Naive thymus-derived CD4-positive, alpha-beta T cell (primary cell): Measurements from ENCODE around the gene MYOM1. TPM values are rescaled to one million over a fixed set of nuclear protein-coding genes. Genes with fewer than 3 reads are reported as not detected.

ENCODE experiments used
- ATAC-seq: fragments of 150-1000 bp; cut with Tn5 transposase; 2 replicates; pipeline ENCODE4 v1.10.0; 2021; ENCODE audit warnings: mild to moderate bottlenecking, moderate library complexity
- CTCF ChIA-PET: fragments of 350-600 bp; sonication (Branson Sonifier 250); formaldehyde crosslinking; loops from one replicate; lab custom pipeline; 2021; ENCODE audit warnings: antibody characterized with exemption; lab: Charles Lee
- POLR2A ChIA-PET: fragments of 350-600 bp; sonication (Branson Sonifier 250); formaldehyde crosslinking; loops from one replicate; lab custom pipeline; 2021; ENCODE audit warnings: antibody characterized with exemption, inconsistent platforms; lab: Charles Lee
- DNase-seq, 9 donors: peaks; one replicate each; pipeline versions ENCODE4 v3.0.0 to v3.0.0-alpha.2; 2020 to 2022; ENCODE audit warnings: mixed read lengths in 1 of 9
- H3K27ac ChIP-seq: one replicate; pipeline ENCODE4 v1.7.0; 2013; ENCODE audit warnings: mild to moderate bottlenecking, low read depth, low read length, moderate library complexity
- H3K27me3 ChIP-seq, 2 donors: one replicate each; pipeline ENCODE4 v1.7.0; 2013; ENCODE audit warnings: low read length in 2 of 2, mild to moderate bottlenecking in 2 of 2, moderate library complexity in 2 of 2; ENCODE audit not compliant: control insufficient read depth in 2 of 2, insufficient read depth in 2 of 2
- H3K36me3 ChIP-seq, 3 experiments: 1 replicate in 2 of 3; 2 replicates in 1 of 3; pipeline ENCODE4 v1.7.0; 2013; ENCODE audit warnings: low read length in 3 of 3, mild to moderate bottlenecking in 3 of 3, moderate library complexity in 1 of 3; ENCODE audit not compliant: insufficient read depth in 3 of 3, control insufficient read depth in 2 of 3
- H3K4me1 ChIP-seq, 2 donors: one replicate each; pipeline ENCODE4 v1.7.0; 2013; ENCODE audit warnings: low read length in 2 of 2, mild to moderate bottlenecking in 2 of 2, moderate library complexity in 1 of 2; ENCODE audit not compliant: control insufficient read depth in 2 of 2, insufficient read depth in 2 of 2
- H3K4me3 ChIP-seq: 2 replicates; pipeline ENCODE4 v1.7.0; 2013; ENCODE audit warnings: mild to moderate bottlenecking, low read length
- H3K9me3 ChIP-seq, 3 experiments: 1 replicate in 2 of 3; 2 replicates in 1 of 3; pipeline ENCODE4 v1.7.0; 2013; ENCODE audit warnings: low read length in 3 of 3; ENCODE audit not compliant: control insufficient read depth in 2 of 3
- H3K27ac Mint-ChIP-seq, 9 donors: one replicate each; pipeline ENCODE4 v1.8.0; 2020 to 2022; ENCODE audit warnings: mixed read lengths in 9 of 9, mild to moderate bottlenecking in 8 of 9, moderate library complexity in 5 of 9, inconsistent platforms in 2 of 9
- H3K27me3 Mint-ChIP-seq, 5 donors: one replicate each; pipeline ENCODE4 v1.8.0; 2021 to 2022; ENCODE audit warnings: mixed read lengths in 5 of 5, mild to moderate bottlenecking in 1 of 5
- H3K36me3 Mint-ChIP-seq, 5 donors: one replicate each; pipeline ENCODE4 v1.8.0; 2020 to 2022; ENCODE audit warnings: mixed read lengths in 5 of 5, mild to moderate bottlenecking in 3 of 5, inconsistent platforms in 1 of 5
- H3K4me1 Mint-ChIP-seq, 7 donors: one replicate each; pipeline ENCODE4 v1.8.0; 2020 to 2022; ENCODE audit warnings: mixed read lengths in 7 of 7, mild to moderate bottlenecking in 3 of 7, inconsistent platforms in 1 of 7
- H3K4me3 Mint-ChIP-seq, 10 donors: one replicate each; pipeline ENCODE4 v1.8.0; 2020 to 2022; ENCODE audit warnings: mild to moderate bottlenecking in 10 of 10, mixed read lengths in 10 of 10, moderate library complexity in 6 of 10, inconsistent platforms in 2 of 10
- H3K9me3 Mint-ChIP-seq, 11 donors: one replicate each; pipeline ENCODE4 v1.8.0; 2020 to 2022; ENCODE audit warnings: mixed read lengths in 11 of 11, mild to moderate bottlenecking in 4 of 11, inconsistent platforms in 1 of 11, moderate library complexity in 1 of 11
- intact Hi-C, 2 donors: fragments of 100-400 bp; cut with micrococcal nuclease; formaldehyde crosslinking; loops; one replicate each; pipeline ENCODE4 v1.15.1; 2023
- polyA plus RNA-seq, 2 donors: library from polyadenylated mRNA; unstranded; fragments of 300-500 nt; fragmentation: Illumina TruSeq; gene quantifications; one replicate each; pipeline ENCODE4 v1.2.3, GENCODE V29; 2021
- total RNA-seq, 6 experiments: library from RNA in 5 of 6; stranded (reverse) in 5 of 6; gene quantifications; 1 replicate in 5 of 6; 2 replicates in 1 of 6; pipeline ENCODE4 v1.2.3 and lab custom pipeline; 2021 to 2026

The MYOM1 gene
- total and polyA plus RNA-seq, 7 experiments from 2014 or later, result 0.83 to 6.7 (median 1.9) TPM

DNA sequence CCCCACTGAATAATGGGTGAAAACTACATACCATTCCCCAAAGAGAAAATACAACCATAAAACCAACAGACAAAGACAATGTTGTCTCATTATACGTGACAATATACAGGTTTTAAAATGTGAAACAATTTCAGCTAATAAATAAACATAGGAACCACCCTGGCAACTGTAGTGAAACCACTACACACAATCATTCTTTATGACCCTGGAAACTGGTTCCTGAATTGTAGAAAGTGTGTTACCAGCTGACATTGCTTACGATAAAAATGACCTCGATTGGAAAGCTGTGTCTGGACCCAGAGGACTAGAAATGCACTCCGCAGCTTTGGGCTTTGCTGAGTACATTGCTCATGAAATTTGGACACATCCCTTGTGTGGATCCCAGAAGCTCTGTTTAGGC, 132.9 kb downstream of the MYOM1 start:
- Mint-ChIP-seq H3K27ac (no peak overlapping the region), H3K9me3 (no peaks in the 10 kb centered on the region), H3K27me3 (peaks cover 0 to 6% (median 0%) of the 10 kb centered on the region in 5 donors), H3K4me1 (peaks cover 4 to 20% (median 14%) of the 10 kb centered on the region in 7 donors), H3K4me3 (no peak overlapping the region), H3K36me3 (peaks cover 0 to 5% (median 0%) of the 10 kb centered on the region in 5 donors)
- H3K9me3 ChIP-seq, result no peaks in the 10 kb centered on the region
- H3K4me3 ChIP-seq, result no peak overlapping the region
- no peak for DNase-seq
- peaks cover 0 to 11% of the 10 kb centered on the region in 2 donors for H3K4me1 ChIP-seq
- no peak overlapping the region for H3K27ac ChIP-seq
- no peaks in the 10 kb centered on the region for H3K27me3 ChIP-seq
- POLR2A ChIA-PET, result interaction anchor here (0.6 to 1.2 kb wide), 3 partner anchors 12 to 265 kb away, joined by 3 to 6 read pairs (median 4); no protein-coding TSS in a partner anchor
- CTCF ChIA-PET, result interaction anchor here (0.7 to 2.3 kb wide), 4 partner anchors 24 to 314 kb away, joined by 3 to 10 read pairs (median 6); no protein-coding TSS in a partner anchor
- no peaks in the 10 kb centered on the region for H3K36me3 ChIP-seq
- intact Hi-C loops, result no loop called here
- no peak for ATAC-seq

DNA sequence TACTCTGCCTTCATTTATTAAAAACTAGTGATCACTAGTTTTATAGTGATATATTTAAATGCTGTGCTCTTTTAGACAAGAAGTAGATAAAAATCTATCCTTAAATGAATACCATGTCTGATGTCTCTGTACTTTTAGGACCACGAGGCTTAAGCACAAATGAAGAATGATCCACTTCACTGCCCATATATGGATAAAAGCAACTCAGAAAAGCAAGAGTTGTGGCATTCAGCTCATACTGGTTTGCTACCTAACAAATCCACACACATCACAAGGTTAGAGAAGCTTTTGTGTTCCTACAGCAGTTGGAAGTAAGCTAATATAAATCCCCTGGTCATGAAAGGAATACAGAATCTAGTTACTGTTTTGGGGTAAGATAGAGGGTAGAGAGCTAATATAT, 134.2 kb downstream of the MYOM1 start:
- ATAC-seq (no peak), DNase-seq (no peak)
- H3K27ac Mint-ChIP-seq, result no peak overlapping the region
- no peak overlapping the region for H3K4me3 ChIP-seq
- ChIA-PET POLR2A (interaction anchor here (1.0 to 1.2 kb wide), 2 partner anchors 12 to 88 kb away, joined by 3 to 5 read pairs; no protein-coding TSS in a partner anchor), CTCF (interaction anchor here (1.2 kb wide), 1 partner anchor 22 kb away, joined by 3 read pairs; no protein-coding TSS in a partner anchor)
- no peak overlapping the region for H3K27ac ChIP-seq
- no peaks in the 10 kb centered on the region for H3K27me3 ChIP-seq
- H3K9me3 Mint-ChIP-seq, result no peaks in the 10 kb centered on the region
- intact Hi-C loops, result no loop called here
- H3K36me3 Mint-ChIP-seq, result peaks cover 0 to 5% (median 0%) of the 10 kb centered on the region in 5 donors
- H3K4me1 ChIP-seq, result peaks cover 0 to 11% of the 10 kb centered on the region in 2 donors
- H3K4me3 Mint-ChIP-seq, result no peak overlapping the region
- H3K36me3 ChIP-seq, result no peaks in the 10 kb centered on the region
- H3K4me1 Mint-ChIP-seq, result peaks cover 4 to 20% (median 14%) of the 10 kb centered on the region in 7 donors
- peaks cover 0 to 6% (median 0%) of the 10 kb centered on the region in 5 donors for H3K27me3 Mint-ChIP-seq
- no peaks in the 10 kb centered on the region for H3K9me3 ChIP-seq

DNA sequence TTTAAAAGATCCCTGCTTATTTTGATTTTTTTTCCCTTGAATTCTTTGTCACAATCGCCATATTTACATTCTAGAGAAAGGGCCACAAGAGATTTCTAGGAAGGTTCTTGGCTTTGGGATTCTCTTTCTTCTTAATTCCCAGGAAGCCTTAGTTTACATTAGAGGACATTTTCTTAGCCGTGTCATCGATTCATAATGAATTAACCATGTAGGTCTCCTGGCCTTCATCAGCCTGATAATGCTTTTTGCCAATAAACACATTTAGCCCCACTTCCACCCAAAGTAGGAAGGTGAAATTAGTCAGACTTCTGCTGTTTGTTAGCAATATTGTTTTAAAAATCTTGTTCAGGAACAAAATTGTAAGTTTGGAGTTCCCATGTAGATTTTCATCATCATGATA, 135.6 kb downstream of the MYOM1 start:
- H3K27ac Mint-ChIP-seq, result no peak overlapping the region
- ATAC-seq, result no peak
- Histone ChIP-seq H3K27me3 (no peaks in the 10 kb centered on the region), H3K27ac (no peak overlapping the region), H3K4me3 (no peak overlapping the region), H3K9me3 (no peaks in the 10 kb centered on the region), H3K36me3 (no peaks in the 10 kb centered on the region), H3K4me1 (peaks cover 0 to 11% of the 10 kb centered on the region in 2 donors)
- POLR2A ChIA-PET, result no interaction called here
- peaks cover 0 to 6% (median 0%) of the 10 kb centered on the region in 5 donors for H3K27me3 Mint-ChIP-seq
- intact Hi-C loops, result no loop called here
- no peaks in the 10 kb centered on the region for H3K9me3 Mint-ChIP-seq
- CTCF ChIA-PET, result no interaction called here
- peaks cover 0 to 8% (median 2%) of the 10 kb centered on the region in 5 donors for H3K36me3 Mint-ChIP-seq
- H3K4me1 Mint-ChIP-seq, result peaks cover 4 to 19% (median 14%) of the 10 kb centered on the region in 7 donors
- DNase-seq, result no peak
- no peak overlapping the region for H3K4me3 Mint-ChIP-seq

DNA sequence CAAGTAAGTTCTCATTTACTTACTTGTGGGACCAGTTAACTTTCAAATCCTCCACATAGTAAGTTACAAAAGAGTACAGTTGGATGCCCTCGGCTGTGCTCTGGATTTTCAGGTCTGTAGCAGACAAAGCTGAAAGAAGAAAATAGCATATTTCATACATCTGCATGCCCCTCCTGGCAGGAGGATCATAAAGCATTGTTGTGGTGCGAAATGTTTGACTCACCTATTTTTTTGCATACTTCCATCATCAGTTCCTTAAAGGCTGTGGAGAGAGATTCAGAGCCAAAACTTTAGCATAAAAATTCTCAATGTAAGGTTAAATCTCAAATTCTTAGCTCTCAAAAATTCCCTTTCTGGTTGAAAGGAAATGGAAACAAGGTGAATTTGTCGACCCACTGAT, 136.0 kb downstream of the MYOM1 start:
- DNase-seq, result no peak
- H3K4me3 ChIP-seq, result no peak overlapping the region
- no peaks in the 10 kb centered on the region for H3K9me3 Mint-ChIP-seq
- intact Hi-C loops, result no loop called here
- no peaks in the 10 kb centered on the region for H3K9me3 ChIP-seq
- H3K4me3 Mint-ChIP-seq, result no peak overlapping the region
- peaks cover 0 to 6% (median 0%) of the 10 kb centered on the region in 5 donors for H3K27me3 Mint-ChIP-seq
- H3K4me1 Mint-ChIP-seq, result peaks cover 4 to 15% (median 11%) of the 10 kb centered on the region in 7 donors
- peaks cover 0 to 10% of the 10 kb centered on the region in 2 donors for H3K4me1 ChIP-seq
- peaks cover 0 to 8% (median 5%) of the 10 kb centered on the region in 5 donors for H3K36me3 Mint-ChIP-seq
- CTCF ChIA-PET, result no interaction called here
- no peak for ATAC-seq
- no peak overlapping the region for H3K27ac ChIP-seq
- POLR2A ChIA-PET, result no interaction called here
- H3K27ac Mint-ChIP-seq, result peak overlapping the region in 1 of 9 donors; percentile 36
- H3K36me3 ChIP-seq, result no peaks in the 10 kb centered on the region
- H3K27me3 ChIP-seq, result no peaks in the 10 kb centered on the region

DNA sequence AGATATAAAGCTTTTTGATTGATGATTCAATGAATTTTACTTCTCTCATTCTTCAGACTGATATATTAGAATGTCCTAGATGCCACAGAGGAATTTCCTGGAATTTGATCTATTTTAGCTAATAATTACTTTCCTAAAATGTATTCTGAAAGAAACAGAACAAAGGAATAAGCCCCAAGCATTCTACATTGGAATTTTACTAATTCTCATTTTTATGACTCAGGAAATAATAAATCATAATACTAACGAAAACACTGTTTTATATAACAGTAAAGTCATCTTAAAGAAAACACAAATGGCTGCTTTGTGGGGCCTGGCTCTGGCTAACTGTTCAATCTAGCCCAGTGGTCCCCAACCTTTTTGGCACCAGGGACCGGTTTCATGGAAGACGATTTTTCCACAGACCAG, 138.2 kb downstream of the MYOM1 start:
- no peak for ATAC-seq
- H3K4me3 ChIP-seq, result no peak overlapping the region
- H3K27me3 ChIP-seq, result no peaks in the 10 kb centered on the region
- Mint-ChIP-seq H3K4me1 (peaks cover 0 to 2% (median 0%) of the 10 kb centered on the region in 7 donors), H3K27ac (no peak overlapping the region), H3K9me3 (no peaks in the 10 kb centered on the region), H3K4me3 (no peak overlapping the region), H3K36me3 (peaks cover 0 to 12% (median 7%) of the 10 kb centered on the region in 5 donors), H3K27me3 (peaks cover 0 to 6% (median 0%) of the 10 kb centered on the region in 5 donors)
- ChIA-PET POLR2A (no interaction called here), CTCF (no interaction called here)
- H3K4me1 ChIP-seq, result no peaks in the 10 kb centered on the region
- no peaks in the 10 kb centered on the region for H3K36me3 ChIP-seq
- intact Hi-C loops, result no loop called here
- H3K9me3 ChIP-seq, result no peaks in the 10 kb centered on the region
- DNase-seq, result no peak
- H3K27ac ChIP-seq, result no peak overlapping the region

DNA sequence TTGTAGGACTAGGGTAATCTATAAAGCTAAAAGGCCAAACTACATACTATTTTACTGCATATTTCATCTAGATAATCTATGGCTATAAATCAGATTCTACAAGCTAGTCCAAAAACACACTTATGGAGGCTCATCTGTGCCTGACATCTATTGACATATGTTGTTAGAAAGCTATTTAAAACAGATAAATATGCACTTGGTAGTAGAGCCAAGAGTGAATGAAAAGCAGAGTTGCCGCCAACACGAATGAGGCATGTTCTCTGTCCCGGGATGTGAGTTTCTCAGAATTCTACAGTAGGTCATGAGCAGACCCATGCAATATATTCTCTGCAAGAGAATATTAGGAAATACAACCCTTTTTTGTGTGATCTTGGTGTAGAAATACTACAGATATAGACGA, 140.1 kb downstream of the MYOM1 start:
- Mint-ChIP-seq H3K27me3 (peaks cover 0 to 3% (median 0%) of the 10 kb centered on the region in 5 donors), H3K4me3 (no peak overlapping the region), H3K9me3 (no peaks in the 10 kb centered on the region), H3K27ac (no peak overlapping the region), H3K36me3 (peaks cover 0 to 12% (median 7%) of the 10 kb centered on the region in 5 donors), H3K4me1 (peaks cover 4 to 16% (median 11%) of the 10 kb centered on the region in 7 donors)
- H3K36me3 ChIP-seq, result no peaks in the 10 kb centered on the region
- ATAC-seq (no peak), DNase-seq (no peak)
- POLR2A ChIA-PET, result interaction anchor here (0.5 kb wide), 1 partner anchor 49 kb away, joined by 3 read pairs; no protein-coding TSS in a partner anchor
- CTCF ChIA-PET, result interaction anchor here (0.6 to 2.5 kb wide), 2 partner anchors 16 to 131 kb away, joined by 3 to 13 read pairs; no protein-coding TSS in a partner anchor
- intact Hi-C loops, result no loop called here
- no peaks in the 10 kb centered on the region for H3K9me3 ChIP-seq
- no peaks in the 10 kb centered on the region for H3K27me3 ChIP-seq
- H3K4me1 ChIP-seq, result no peaks in the 10 kb centered on the region
- no peak overlapping the region for H3K27ac ChIP-seq
- no peak overlapping the region for H3K4me3 ChIP-seq
